Fibroblast of lung (primary cell): ENCODE results near the gene RASGEF1C. TPM values are rescaled to one million over a fixed set of nuclear protein-coding genes. Genes with fewer than 3 reads are reported as not detected.

Experiments
- DNase-seq, 2 donors: peaks; one replicate each; pipeline versions ENCODE4 v3.0.0 to v3.0.0-alpha.2; 2010; ENCODE audit warnings: low read depth in 2 of 2
- H2AFZ ChIP-seq: 2 replicates; pipeline ENCODE4 v1.5.1; 2012; ENCODE audit warnings: low read length, control low read depth, inconsistent platforms
- H3K27ac ChIP-seq: 2 replicates; pipeline ENCODE4 v1.5.1; 2011; ENCODE audit warnings: low read length, control low read depth; ENCODE audit not compliant: insufficient read depth
- H3K27me3 ChIP-seq: 2 replicates; pipeline ENCODE4 v1.5.1; 2011; ENCODE audit warnings: mild to moderate bottlenecking, low read length; ENCODE audit not compliant: control insufficient read depth, insufficient read depth
- H3K36me3 ChIP-seq: 2 replicates; pipeline ENCODE4 v1.5.1; 2011; ENCODE audit warnings: low read length; ENCODE audit not compliant: control insufficient read depth, insufficient read depth
- H3K4me1 ChIP-seq: 2 replicates; pipeline ENCODE4 v1.5.1; 2011; ENCODE audit warnings: low read length; ENCODE audit not compliant: control insufficient read depth, insufficient read depth; ENCODE audit errors: extremely low read depth
- H3K4me2 ChIP-seq: 2 replicates; pipeline ENCODE4 v1.5.1; 2011; ENCODE audit warnings: low read length, control low read depth; ENCODE audit not compliant: insufficient read depth; ENCODE audit errors: extremely low read depth
- H3K4me3 ChIP-seq, 4 experiments: fragments of 200-600 bp in 1 of 4; sonication (generic) in 1 of 4; replicated peaks in 1 of 4; 2 replicates each; pipeline ENCODE4 v1.5.1; 2011 to 2016; ENCODE audit warnings: low read length in 4 of 4, low read depth in 3 of 4, mild to moderate bottlenecking in 3 of 4, control low read depth in 2 of 4, inconsistent platforms in 1 of 4, mixed read lengths in 1 of 4; ENCODE audit not compliant: insufficient read depth in 1 of 4; ENCODE audit errors: control extremely low read depth in 1 of 4
- H3K79me2 ChIP-seq: 2 replicates; pipeline ENCODE4 v1.5.1; 2012; ENCODE audit warnings: mild to moderate bottlenecking, low read length, inconsistent platforms; ENCODE audit not compliant: control insufficient read depth, insufficient read depth
- H3K9ac ChIP-seq: 2 replicates; pipeline ENCODE4 v1.5.1; 2011; ENCODE audit warnings: mild to moderate bottlenecking, low read length, control low read depth; ENCODE audit not compliant: insufficient read depth
- H3K9me3 ChIP-seq: 2 replicates; pipeline ENCODE4 v1.5.1; 2012; ENCODE audit warnings: low read depth, low read length; ENCODE audit not compliant: control insufficient read depth, insufficient read depth
- H4K20me1 ChIP-seq: 2 replicates; pipeline ENCODE4 v1.5.1; 2011; ENCODE audit warnings: low read length; ENCODE audit not compliant: control insufficient read depth, insufficient read depth; ENCODE audit errors: extremely low read depth
- CTCF ChIP-seq, 2 donors: IDR thresholded peaks in 1 of 2; conservative IDR thresholded peaks in 1 of 2; 1 replicate in 1 of 2; 2 replicates in 1 of 2; pipeline ENCODE4 v1.5.1; 2011 to 2012; ENCODE audit warnings: low read length in 2 of 2, control low read depth in 1 of 2, inconsistent platforms in 1 of 2, low read depth in 1 of 2, mild to moderate bottlenecking in 1 of 2
- EZH2 ChIP-seq: IDR thresholded peaks from 2 replicates; pipeline ENCODE4 v1.5.1; 2012; ENCODE audit warnings: low read length, control low read depth, mild to moderate bottlenecking; ENCODE audit errors: missing control alignments
- polyA plus RNA-seq, 2 donors: library from polyadenylated mRNA; depleted of rRNA in 1 of 2; stranded (reverse) in 1 of 2; unstranded in 1 of 2; fragments of >200 nt; gene quantifications; 2 replicates each; pipeline ENCODE4 v1.2.1, GENCODE V29; 2011 to 2012; ENCODE audit warnings: missing spikeins in 1 of 2
- total RNA-seq: library from RNA; depleted of rRNA; stranded (reverse); fragments of >200 nt; gene quantifications from 2 replicates; pipeline ENCODE4 v1.2.1, GENCODE V29; 2014

Gene RASGEF1C
- total and polyA plus RNA-seq, 2 donors (not counting 1 experiment from before 2014, with no cell fraction given), result under 0.01 TPM; not detected in 1

- Histone ChIP-seq H3K36me3 (no peaks in the 10 kb centered on the region), H4K20me1 (no peaks in the 10 kb centered on the region), H3K27me3 (peaks cover 10% of the 10 kb centered on the region), H2AFZ (no peak overlapping the region), H3K9ac (no peak overlapping the region), H3K4me1 (no peaks in the 10 kb centered on the region), H3K27ac (no peak overlapping the region), H3K4me2 (no peak overlapping the region), H3K79me2 (no peaks in the 10 kb centered on the region), H3K9me3 (no peaks in the 10 kb centered on the region), H3K4me3 (no peak overlapping the region)
- no peak for TF ChIP-seq CTCF (conservative IDR thresholded peaks at IDR 0.05 in 1 of 2, IDR thresholded peaks at IDR 0.05 in 1 of 2; ENCODE audit: low read depth in 1 of 2, low read length in 2 of 2)
- TF ChIP-seq EZH2, result no peak
- DNase-seq, result no peak
Measured at GRCh38 chr5:180205916-180206315, 3.1 kb downstream of the RASGEF1C start.

- Histone ChIP-seq H3K9me3 (no peaks in the 10 kb centered on the region), H2AFZ (no peak overlapping the region), H3K36me3 (no peaks in the 10 kb centered on the region), H4K20me1 (no peaks in the 10 kb centered on the region), H3K27me3 (peaks cover 10% of the 10 kb centered on the region), H3K4me2 (no peak overlapping the region), H3K4me1 (no peaks in the 10 kb centered on the region), H3K79me2 (no peaks in the 10 kb centered on the region), H3K4me3 (no peak overlapping the region), H3K27ac (no peak overlapping the region), H3K9ac (no peak overlapping the region)
- DNase-seq, result no peak
- no peak for TF ChIP-seq CTCF (conservative IDR thresholded peaks at IDR 0.05 in 1 of 2, IDR thresholded peaks at IDR 0.05 in 1 of 2; ENCODE audit: low read depth in 1 of 2, low read length in 2 of 2)
- TF ChIP-seq EZH2, result no peak
Measured at GRCh38 chr5:180204276-180204819, 4.7 kb downstream of the RASGEF1C start.

- Histone ChIP-seq H3K4me2 (no peak overlapping the region), H3K4me1 (no peaks in the 10 kb centered on the region), H2AFZ (no peak overlapping the region), H3K4me3 (no peak overlapping the region), H4K20me1 (no peaks in the 10 kb centered on the region), H3K9ac (no peak overlapping the region), H3K27ac (no peak overlapping the region), H3K27me3 (peaks cover 5% of the 10 kb centered on the region), H3K9me3 (no peaks in the 10 kb centered on the region), H3K79me2 (no peaks in the 10 kb centered on the region), H3K36me3 (no peaks in the 10 kb centered on the region)
- DNase-seq, result no peak
- no peak for TF ChIP-seq CTCF (conservative IDR thresholded peaks at IDR 0.05 in 1 of 2, IDR thresholded peaks at IDR 0.05 in 1 of 2; ENCODE audit: low read depth in 1 of 2, low read length in 2 of 2)
- no peak for TF ChIP-seq EZH2
Measured at GRCh38 chr5:180202939-180203573, 6.0 kb downstream of the RASGEF1C start.
